Measurements from ENCODE around the gene DDR2. TPM values are rescaled to one million over a fixed set of nuclear protein-coding genes. Genes with fewer than 3 reads are reported as not detected.

Gene DDR2
- total and polyA plus RNA-seq, 2 of the 4 experiments (the other 2 are of a cell fraction): 66.1 to 245 TPM

- Histone ChIP-seq H3K4me3 (ENCODE audit: insufficient read depth, low read depth, low read length) (no peak overlapping the region), H3K14ac (replicated peaks; ENCODE audit: low read depth, low read length) (peak overlapping the region; percentile 50), H3K79me1 (ENCODE audit: low read depth in 1 of 2, low read length in 2 of 2) (peaks cover 53 to 81% of the 10 kb centered on the region in 2 experiments), H2AK9ac (replicated peaks; ENCODE audit: low read depth, low read length, poor library complexity) (no peak overlapping the region), H3K27ac (ENCODE audit: insufficient read depth, low read length) (peak overlapping the region; percentile 41), H3K9me3 (ENCODE audit: control insufficient read depth, insufficient read depth, low read length) (no peaks in the 10 kb centered on the region), H3K4me1 (ENCODE audit: control insufficient read depth, insufficient read depth, low read length) (peaks cover 24% of the 10 kb centered on the region), H2BK5ac (ENCODE audit: low read depth, low read length, poor library complexity, severe bottlenecking) (peak overlapping the region; percentile 70), H3K9me1 (ENCODE audit: insufficient read depth, low read length) (peaks cover 27% of the 10 kb centered on the region), H4K91ac (ENCODE audit: insufficient read depth, low read depth, low read length) (peak overlapping the region; percentile 49), H4K20me1 (ENCODE audit: insufficient read depth, low read length) (peaks cover 59% of the 10 kb centered on the region; the same call in 1 of the 2 replicates), H3K4ac (ENCODE audit: low read depth, low read length) (peak overlapping the region; percentile 75; the same call in 1 of the 2 replicates), H2AFZ (replicated peaks; ENCODE audit: low read length, poor library complexity) (no peak overlapping the region), H3K23ac (ENCODE audit: low read depth, low read length) (peak overlapping the region; percentile 39; the same call in 1 of the 2 replicates), H4K8ac (ENCODE audit: low read depth in 2 of 2, low read length in 2 of 2) (peak overlapping the region in 1 of 2 experiments; percentile 43; a peak in 1 of 4 replicates), H3K36me3 (ENCODE audit: control insufficient read depth, insufficient read depth, low read length) (peaks cover 9% of the 10 kb centered on the region), H3K27me3 (ENCODE audit: control insufficient read depth, insufficient read depth, low read length) (no peaks in the 10 kb centered on the region), H3K4me2 (ENCODE audit: low read depth, low read length) (peak overlapping the region; percentile 4; the same call in 1 of the 2 replicates), H4K5ac (ENCODE audit: low read depth, low read length) (no peak overlapping the region), H2AK5ac (ENCODE audit: low read depth, low read length) (peak overlapping the region; percentile 60), H2BK15ac (ENCODE audit: low read depth, low read length) (peak overlapping the region; percentile 70; the same call in 1 of the 3 replicates), H3K18ac (ENCODE audit: low read depth, low read length) (peak overlapping the region; percentile 72), H2BK120ac (ENCODE audit: low read depth, low read length) (peak overlapping the region; percentile 79), H3K9ac (ENCODE audit: low read depth, low read length) (no peak overlapping the region), H3K56ac (ENCODE audit: extremely low read depth, insufficient read depth, low read length) (no peak overlapping the region; the same call in 1 of the 2 replicates), H2BK20ac (ENCODE audit: low read depth, low read length) (peak overlapping the region; percentile 82)
- intact Hi-C loops (cut with micrococcal nuclease) (no loop called here), in situ Hi-C loops (cut with MboI; ENCODE audit: low sequenced_read_pairs) (no loop called here), dilution Hi-C loops (cut with HindIII; ENCODE audit: low sequenced_read_pairs, unreplicated experiment) (no loop called here)
- ChIA-PET POLR2A (ENCODE audit: unreplicated experiment) (interaction anchor here (1.3 kb wide), 1 partner anchor 10 kb away, joined by 3 read pairs; no protein-coding TSS in a partner anchor), CTCF (no interaction called here)
- ATAC-seq (ENCODE audit: low read depth) (peak; percentile 77), DNase-seq (peak; percentile 77)
- BruUV-seq (replicated peaks): no TSS peak
- peak; percentile 36; the same call in 1 of the 2 replicates for TF ChIP-seq FOS (IDR thresholded peaks at IDR 0.05; ENCODE audit: low read depth, low read length)
- no peak for TF ChIP-seq USF2 (IDR thresholded peaks at IDR 0.05; ENCODE audit: low read depth, low read length)
- 0 out of 2 replicates have a peak, but pooled peaks have one; percentile 9 for TF ChIP-seq RAD21 (IDR thresholded peaks at IDR 0.05; ENCODE audit: low read length)
- peak; percentile 85 for TF ChIP-seq CEBPB (IDR thresholded peaks at IDR 0.05; ENCODE audit: low read depth, low read length)
- TF ChIP-seq CTCF (conservative IDR thresholded peaks at IDR 0.05; ENCODE audit: low read depth, low read length): no peak
- WGBS, 2 experiments (ENCODE audit: extremely low coverage in 2 of 2, insufficient read length in 1 of 2): 72% methylated on average over 2 of the region's 8 CpGs; no CpG with 5 or more reads in 1 of the 2 experiments
Observed at GRCh38 chr1:162670928-162671663, 38.8 kb downstream of the DDR2 start.

Data from IMR-90 (cell line).